ENCODE data around the gene CEP72.
"Not testable (repeated sequence)": the region's sequence is repeated elsewhere in the genome, so short reads cannot be mapped to it uniquely, and the experiment has no call there.

CEP72 gene

GRCh38 chr5:612498-613424 lies 621 bp downstream of the CEP72 start:
- in situ Hi-C loops (cut with MboI; ENCODE audit: low sequenced_read_pairs) = no loop called here

GRCh38 chr5:616484-617039 lies 4.4 kb downstream of the CEP72 start:
- in situ Hi-C loops (cut with MboI; ENCODE audit: low sequenced_read_pairs) = no loop called here

- in situ Hi-C loops (cut with MboI; ENCODE audit: low sequenced_read_pairs) = no loop called here
These were observed 5.8 kb downstream of the CEP72 start for GRCh38 chr5:617896-618295.

- in situ Hi-C loops (cut with MboI; ENCODE audit: low sequenced_read_pairs) = no loop called here
These were observed 6.3 kb downstream of the CEP72 start for GRCh38 chr5:618450-618849.

GRCh38 chr5:619444-619843 lies 7.3 kb downstream of the CEP72 start:
- in situ Hi-C loops (cut with MboI; ENCODE audit: low sequenced_read_pairs) = no loop called here

GRCh38 chr5:620152-620551 lies 8.0 kb downstream of the CEP72 start:
- in situ Hi-C loops (cut with MboI; ENCODE audit: low sequenced_read_pairs) = no loop called here

GRCh38 chr5:620586-621180 lies 8.5 kb downstream of the CEP72 start:
- in situ Hi-C loops (cut with MboI; ENCODE audit: low sequenced_read_pairs) = no loop called here

- in situ Hi-C loops (cut with MboI; ENCODE audit: low sequenced_read_pairs) = no loop called here
These were observed 9.2 kb downstream of the CEP72 start for GRCh38 chr5:621341-621761.

GRCh38 chr5:622359-622758 lies 10.2 kb downstream of the CEP72 start:
- in situ Hi-C loops (cut with MboI; ENCODE audit: low sequenced_read_pairs) = no loop called here

GRCh38 chr5:622946-623522 lies 10.9 kb downstream of the CEP72 start:
- in situ Hi-C loops (cut with MboI; ENCODE audit: low sequenced_read_pairs) = no loop called here

- in situ Hi-C loops (cut with MboI; ENCODE audit: low sequenced_read_pairs) = no loop called here
These were observed 11.4 kb downstream of the CEP72 start for GRCh38 chr5:623531-623930.

- in situ Hi-C loops (cut with MboI; ENCODE audit: low sequenced_read_pairs) = no loop called here
These were observed 12.2 kb downstream of the CEP72 start for GRCh38 chr5:624118-624950.

- in situ Hi-C loops (cut with MboI; ENCODE audit: low sequenced_read_pairs) = no loop called here
These were observed 12.8 kb downstream of the CEP72 start for GRCh38 chr5:624951-625230.

GRCh38 chr5:625516-625915 lies 13.4 kb downstream of the CEP72 start:
- in situ Hi-C loops (cut with MboI; ENCODE audit: low sequenced_read_pairs) = no loop called here

- in situ Hi-C loops (cut with MboI; ENCODE audit: low sequenced_read_pairs) = no loop called here
These were observed 14.7 kb downstream of the CEP72 start for GRCh38 chr5:626850-627249.

GRCh38 chr5:627840-628239 lies 15.7 kb downstream of the CEP72 start:
- in situ Hi-C loops (cut with MboI; ENCODE audit: low sequenced_read_pairs) = no loop called here

GRCh38 chr5:628351-629205 lies 16.4 kb downstream of the CEP72 start:
- in situ Hi-C loops (cut with MboI; ENCODE audit: low sequenced_read_pairs) = not testable (repeated sequence)

- in situ Hi-C loops (cut with MboI; ENCODE audit: low sequenced_read_pairs) = no loop called here
These were observed 21.4 kb downstream of the CEP72 start for GRCh38 chr5:633501-633955.

GRCh38 chr5:634191-634590 lies 22.1 kb downstream of the CEP72 start:
- in situ Hi-C loops (cut with MboI; ENCODE audit: low sequenced_read_pairs) = no loop called here

Measured in HL-60/S4 treated with retinoic acid at 250 ng/mL for 4 days and 3 days (cell line).